Measurements from ENCODE around the gene LDLR.
"Not testable (repeated sequence)": the region's sequence is repeated elsewhere in the genome, so short reads cannot be mapped to it uniquely, and the experiment has no call there.

LDLR gene

DNA sequence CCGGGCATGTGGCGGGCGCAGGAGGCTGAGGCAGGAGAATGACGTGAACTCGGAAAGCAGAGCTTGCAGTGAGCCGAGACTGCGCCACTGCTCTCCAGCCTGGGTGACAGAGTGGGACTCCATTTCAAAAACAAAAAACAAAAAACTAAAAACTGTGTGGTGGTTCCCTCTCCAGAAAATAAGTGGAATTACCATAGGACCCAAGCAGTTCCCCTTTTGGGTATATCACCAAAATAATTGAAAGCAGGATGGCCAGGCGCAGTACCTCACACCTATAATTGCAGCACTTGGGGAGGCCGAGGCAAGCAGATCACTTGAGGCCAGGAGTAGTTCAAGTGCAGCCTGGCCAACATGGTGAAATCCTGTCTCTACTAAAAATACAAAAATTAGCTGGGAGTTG is 15.7 kb upstream of the LDLR start:
- no peak for DNase-seq (ENCODE audit: low read depth)

DNA sequence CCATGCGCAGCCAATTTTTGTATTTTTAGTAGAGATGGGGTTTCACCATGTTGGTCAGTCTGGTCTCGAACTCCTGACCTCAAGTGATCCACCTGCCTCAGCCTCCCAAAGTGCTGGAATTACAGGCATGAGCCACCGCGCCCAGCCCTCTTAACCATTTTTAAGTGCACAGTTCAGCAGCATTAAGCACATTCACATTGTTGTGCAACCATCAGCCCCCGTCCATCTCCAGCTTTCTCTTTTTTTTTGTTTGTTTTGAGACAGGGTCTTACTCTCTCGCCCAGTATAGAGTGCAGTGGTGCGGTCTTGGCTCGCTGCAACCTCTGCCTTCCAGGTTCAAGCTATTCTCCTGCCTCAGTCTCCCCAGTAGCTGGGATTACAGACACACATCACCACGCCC is 12.5 kb upstream of the LDLR start:
- DNase-seq (ENCODE audit: low read depth) = not testable (repeated sequence)

DNA sequence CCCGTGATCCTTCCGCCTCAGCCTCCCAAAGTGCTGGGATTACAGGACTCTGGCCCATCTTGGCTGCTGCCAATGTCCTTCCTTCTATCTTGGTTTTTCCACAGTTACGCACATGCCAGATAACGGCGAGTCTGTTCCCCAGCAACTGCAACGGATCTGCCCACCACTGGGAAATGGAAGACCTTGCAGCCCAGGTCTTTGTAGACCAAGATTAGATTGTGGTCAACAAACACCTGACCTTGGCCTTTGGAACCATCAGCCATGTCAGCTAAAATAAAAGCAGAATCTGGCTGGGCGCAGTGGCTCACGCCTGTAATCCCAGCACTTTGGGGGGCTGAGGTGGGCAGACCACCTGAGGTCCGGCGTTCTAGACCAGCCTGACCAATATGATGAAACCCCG is 10.4 kb upstream of the LDLR start:
- no peak for DNase-seq (ENCODE audit: low read depth)

DNA sequence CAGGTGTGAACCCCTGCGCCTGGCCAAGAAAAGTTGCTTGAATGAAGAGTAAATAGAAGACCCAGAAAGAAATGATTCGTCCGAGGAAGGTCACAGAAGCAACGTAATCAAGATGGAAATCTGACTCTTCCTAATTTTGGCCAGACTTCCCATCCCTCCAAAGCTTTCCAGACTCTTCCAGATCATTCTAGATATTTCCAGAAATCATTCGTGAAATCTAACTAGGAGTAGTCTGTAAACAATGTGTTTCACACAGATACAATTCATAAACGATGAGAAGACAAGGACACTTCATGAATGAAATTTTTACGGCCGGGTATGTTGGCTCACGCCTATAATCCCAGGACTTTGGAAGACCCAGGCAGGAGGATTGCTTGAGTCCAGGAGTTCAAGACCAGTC is 9.3 kb upstream of the LDLR start:
- no peak for DNase-seq (ENCODE audit: low read depth)

DNA sequence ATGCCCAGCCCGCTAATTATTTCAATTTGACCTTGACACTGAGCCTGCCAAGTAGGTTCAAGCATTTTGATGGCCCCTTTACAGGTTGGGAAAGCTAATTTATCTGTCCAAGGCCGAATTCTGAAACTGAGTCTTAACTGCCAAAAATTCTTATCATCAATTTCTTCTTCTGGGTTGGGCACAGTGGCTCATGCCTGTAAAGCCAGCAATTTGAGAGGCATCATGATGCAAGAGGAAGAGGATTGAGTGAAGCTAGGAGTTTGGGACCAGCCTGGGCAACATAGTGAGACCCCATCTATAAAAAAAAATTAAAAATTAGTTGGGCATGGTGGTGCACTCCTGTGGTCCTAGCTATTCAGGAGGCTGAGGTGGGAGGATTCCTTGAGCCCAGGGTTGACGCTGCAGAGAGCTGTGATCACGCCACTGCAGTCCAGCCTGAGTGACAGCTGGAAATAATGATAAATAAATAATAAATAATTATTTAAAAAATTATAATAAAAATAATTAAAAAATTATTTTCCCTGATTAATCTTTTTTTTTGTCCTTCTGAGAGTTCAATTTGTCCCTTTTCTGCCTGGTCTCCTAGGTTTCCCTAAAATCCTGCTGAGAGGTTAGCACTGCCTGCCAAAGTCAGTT is 1.3 kb upstream of the LDLR start:
- no peak for DNase-seq (ENCODE audit: low read depth)

GRCh38 chr19:11088506-11089253 is 583 bp upstream of the LDLR start:
- no peak for DNase-seq (ENCODE audit: low read depth)

GRCh38 chr19:11090014-11090263 is 676 bp downstream of the LDLR start:
- not testable (repeated sequence) for DNase-seq (ENCODE audit: low read depth)

GRCh38 chr19:11090264-11090996 is 1.2 kb downstream of the LDLR start:
- DNase-seq (ENCODE audit: low read depth) = peak; percentile 94

- DNase-seq (ENCODE audit: low read depth) = no peak
Measured at GRCh38 chr19:11090997-11091702, 1.9 kb downstream of the LDLR start.

- DNase-seq (ENCODE audit: low read depth) = peak; percentile 39
Measured at GRCh38 chr19:11091703-11092153, 2.5 kb downstream of the LDLR start.

DNA sequence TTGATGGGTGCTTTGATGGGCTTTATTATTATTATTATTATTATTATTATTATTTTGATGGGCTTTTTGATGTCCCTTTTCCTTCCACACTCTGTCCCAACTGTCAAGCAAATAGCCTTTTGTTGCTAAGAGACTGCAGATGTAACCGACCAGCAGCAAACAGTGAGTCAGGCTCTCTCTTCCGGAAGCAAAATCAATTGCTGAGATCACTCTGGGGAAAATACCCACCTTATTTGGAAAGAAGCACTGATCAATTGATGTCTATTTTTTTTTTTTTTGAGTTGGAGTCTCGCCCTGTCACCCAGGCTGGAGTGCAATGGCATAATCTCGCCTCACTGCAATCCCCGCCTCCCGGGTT is 2.9 kb downstream of the LDLR start:
- no peak for DNase-seq (ENCODE audit: low read depth)

GRCh38 chr19:11093689-11094238 is 4.5 kb downstream of the LDLR start:
- no peak for DNase-seq (ENCODE audit: low read depth)

- no peak for DNase-seq (ENCODE audit: low read depth)
Measured at GRCh38 chr19:11094520-11094894, 5.2 kb downstream of the LDLR start.

DNA sequence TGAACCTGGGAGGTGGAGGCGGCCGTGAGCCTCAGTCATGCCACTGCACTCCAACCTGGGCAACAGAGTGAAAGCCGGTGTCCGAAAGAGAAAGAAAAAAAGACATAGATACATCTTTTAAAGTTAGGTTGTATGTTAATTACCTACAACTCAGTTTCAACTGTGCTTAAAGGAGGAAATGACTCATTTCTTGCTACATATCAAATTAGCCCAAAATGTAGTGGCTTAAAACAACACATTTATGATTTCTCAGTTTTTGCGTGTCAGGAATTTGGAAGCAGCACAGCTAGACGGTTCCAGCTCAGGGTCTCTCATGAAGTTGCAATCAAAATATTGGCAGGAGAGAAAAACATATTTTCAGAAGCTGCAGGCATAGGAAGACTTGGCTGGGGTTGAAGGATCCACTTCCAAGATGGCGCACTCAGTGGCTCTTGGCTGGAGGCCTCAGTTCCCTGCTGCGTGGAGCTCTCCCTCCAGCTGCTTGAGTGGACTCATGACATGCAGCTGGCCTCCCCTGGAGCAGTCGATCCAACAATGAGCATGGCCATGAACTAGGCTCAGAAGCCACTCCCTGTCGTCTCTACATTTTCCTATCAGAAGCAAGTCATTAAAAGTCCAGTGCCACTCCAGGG is 7.1 kb downstream of the LDLR start:
- no peak for DNase-seq (ENCODE audit: low read depth)

DNA sequence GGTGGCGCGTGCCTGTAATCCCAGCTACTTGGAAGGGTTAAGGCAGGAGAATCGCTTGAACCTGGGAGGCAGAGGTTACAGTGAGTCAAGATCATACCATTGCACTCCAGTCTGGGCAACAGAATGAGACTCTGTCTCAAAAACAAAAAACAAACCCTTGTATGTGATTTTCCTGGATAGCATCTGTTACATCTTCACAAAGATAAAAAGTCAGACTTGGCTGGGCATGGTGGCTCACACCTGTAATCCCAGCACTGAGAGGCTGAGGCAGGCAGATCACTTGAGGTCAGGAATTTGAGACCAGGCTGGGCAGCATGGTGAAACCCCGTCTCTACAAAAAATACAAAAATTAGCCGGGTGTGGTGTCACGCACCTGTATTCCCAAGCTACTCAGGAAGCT is 8.1 kb downstream of the LDLR start:
- DNase-seq (ENCODE audit: low read depth) = not testable (repeated sequence)

DNA sequence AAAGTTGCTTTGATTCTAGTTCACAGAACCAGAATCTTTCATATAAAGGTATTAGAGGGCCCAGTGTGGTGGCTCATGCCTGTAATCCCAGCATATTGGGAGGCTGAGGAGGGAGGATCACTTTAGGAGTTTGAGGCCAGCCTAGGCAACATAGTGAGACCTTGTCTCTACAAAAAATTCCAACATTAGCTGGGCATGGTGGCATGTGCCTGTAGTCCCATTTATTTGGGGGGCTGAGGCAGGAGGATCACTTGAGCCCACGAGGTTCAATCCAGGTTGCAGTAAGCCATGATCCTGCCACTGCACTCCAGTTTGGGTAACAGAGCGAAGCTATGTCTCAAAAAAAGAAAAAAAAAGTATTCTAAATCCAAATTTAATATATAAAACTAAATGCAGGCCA is 9.1 kb downstream of the LDLR start:
- no peak for DNase-seq (ENCODE audit: low read depth)

- DNase-seq (ENCODE audit: low read depth) = no peak
Measured at GRCh38 chr19:11098861-11099260, 9.6 kb downstream of the LDLR start.

DNA sequence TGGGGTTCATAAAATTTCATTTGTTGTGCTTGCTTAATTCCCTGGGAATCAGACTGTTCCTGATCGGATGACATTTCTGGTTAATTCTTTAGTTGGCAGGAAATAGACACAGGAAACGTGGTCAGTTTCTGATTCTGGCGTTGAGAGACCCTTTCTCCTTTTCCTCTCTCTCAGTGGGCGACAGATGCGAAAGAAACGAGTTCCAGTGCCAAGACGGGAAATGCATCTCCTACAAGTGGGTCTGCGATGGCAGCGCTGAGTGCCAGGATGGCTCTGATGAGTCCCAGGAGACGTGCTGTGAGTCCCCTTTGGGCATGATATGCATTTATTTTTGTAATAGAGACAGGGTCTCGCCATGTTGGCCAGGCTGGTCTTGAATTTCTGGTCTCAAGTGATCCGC is 10.8 kb downstream of the LDLR start:
- no peak for DNase-seq (ENCODE audit: low read depth)

DNA sequence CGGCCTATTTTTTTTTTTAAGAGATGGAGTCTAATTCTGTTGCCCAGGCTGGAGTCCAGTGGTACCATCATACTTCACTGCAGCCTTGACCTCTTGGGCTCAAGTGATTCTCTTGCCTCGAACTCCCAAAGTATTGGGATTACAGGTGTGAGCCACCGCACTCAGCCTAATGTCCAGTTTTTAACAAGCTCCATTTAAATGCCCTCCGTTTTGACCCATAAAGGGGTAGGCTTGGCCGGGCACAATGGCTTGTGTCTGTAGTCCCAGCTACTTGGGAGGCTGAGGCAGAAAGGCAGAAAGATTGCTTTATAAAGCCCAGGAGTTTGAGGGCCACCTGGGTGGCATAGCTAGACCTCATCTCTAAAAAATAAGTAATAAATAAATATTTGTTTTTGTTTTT is 11.8 kb downstream of the LDLR start:
- no peak for DNase-seq (ENCODE audit: low read depth)

GRCh38 chr19:11102944-11103343 is 13.7 kb downstream of the LDLR start:
- DNase-seq (ENCODE audit: low read depth) = no peak

DNA sequence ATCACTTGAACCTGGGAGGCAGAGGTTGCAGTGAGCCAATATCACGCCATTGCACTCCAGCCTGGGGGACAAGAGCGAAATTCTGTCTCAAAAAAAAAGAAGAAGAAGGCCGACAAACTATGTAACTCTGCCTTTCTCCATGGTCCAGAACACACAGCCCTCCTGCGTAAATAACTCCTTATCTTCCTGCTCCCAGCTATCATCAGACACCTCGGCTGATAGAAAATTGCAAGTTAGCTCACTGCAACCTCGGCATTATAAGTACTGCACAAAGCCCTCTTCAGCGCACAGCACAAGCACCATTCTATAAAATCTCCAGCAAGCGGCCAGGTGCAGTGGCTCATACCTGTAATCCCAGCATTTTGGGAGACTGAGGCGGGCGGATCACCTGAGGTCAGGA is 14.4 kb downstream of the LDLR start:
- DNase-seq (ENCODE audit: low read depth) = not testable (repeated sequence)

GRCh38 chr19:11105014-11105636 is 15.9 kb downstream of the LDLR start:
- DNase-seq (ENCODE audit: low read depth) = no peak
